Liver (tissue), 9 donors: ENCODE data around the gene ABCC11. TPM values are rescaled to one million over a fixed set of nuclear protein-coding genes. Genes with fewer than 3 reads are reported as not detected.
A peak's percentile ranks its signal among the peaks of the same experiment; 100 is the strongest.

ENCODE experiments used
- DNase-seq: peaks from one replicate; pipeline ENCODE4 v3.0.0-alpha.2; 2017; ENCODE audit warnings: low spot score
- H3K27ac ChIP-seq, 2 donors: one replicate each; pipeline ENCODE4 v1.7.0; 2013; ENCODE audit warnings: inconsistent platforms in 2 of 2, low read length in 2 of 2, control low read depth in 1 of 2, low read depth in 1 of 2, mild to moderate bottlenecking in 1 of 2
- H3K27me3 ChIP-seq, 4 donors: one replicate each; pipeline versions ENCODE4 v1.6.1 to v1.7.0; 2013; ENCODE audit warnings: low read length in 3 of 4, inconsistent platforms in 1 of 4, mild to moderate bottlenecking in 1 of 4, moderate library complexity in 1 of 4; ENCODE audit not compliant: control insufficient read depth in 4 of 4, insufficient read depth in 4 of 4
- H3K36me3 ChIP-seq, 4 donors: one replicate each; pipeline versions ENCODE4 v1.6.1 to v1.7.0; 2013; ENCODE audit warnings: low read length in 3 of 4, mild to moderate bottlenecking in 3 of 4, low read depth in 1 of 4, moderate library complexity in 1 of 4; ENCODE audit not compliant: control insufficient read depth in 4 of 4, insufficient read depth in 3 of 4
- H3K4me1 ChIP-seq, 4 donors: one replicate each; pipeline versions ENCODE4 v1.6.1 to v1.7.0; 2013; ENCODE audit warnings: low read length in 3 of 4, mild to moderate bottlenecking in 3 of 4, moderate library complexity in 1 of 4; ENCODE audit not compliant: control insufficient read depth in 4 of 4, insufficient read depth in 4 of 4
- H3K4me3 ChIP-seq, 3 donors: one replicate each; pipeline versions ENCODE4 v1.6.1 to v1.7.0; 2013; ENCODE audit warnings: low read length in 3 of 3, control low read depth in 1 of 3, low read depth in 1 of 3, mild to moderate bottlenecking in 1 of 3
- H3K9ac ChIP-seq, 2 donors: one replicate each; pipeline ENCODE4 v1.7.0; 2013; ENCODE audit warnings: low read length in 2 of 2, mild to moderate bottlenecking in 2 of 2, moderate library complexity in 2 of 2, control low read depth in 1 of 2, low read depth in 1 of 2
- H3K9me3 ChIP-seq, 4 donors: one replicate each; pipeline versions ENCODE4 v1.6.1 to v1.7.0; 2013; ENCODE audit warnings: low read length in 3 of 4; ENCODE audit not compliant: control insufficient read depth in 4 of 4
- ATF3 ChIP-seq: IDR thresholded peaks from 2 replicates; pipeline ENCODE4 v1.6.1; 2016; ENCODE audit warnings: antibody characterized with exemption
- EGR1 ChIP-seq, 2 donors: IDR thresholded peaks; 2 replicates each; pipeline ENCODE4 v1.6.1; 2016 to 2018; ENCODE audit warnings: antibody characterized with exemption in 2 of 2, low read depth in 2 of 2
- FOXA2 ChIP-seq: IDR thresholded peaks from 2 replicates; pipeline ENCODE4 v1.6.1; 2016; ENCODE audit warnings: antibody characterized with exemption
- HNF4A ChIP-seq, 2 donors: conservative IDR thresholded peaks; 2 replicates each; pipeline ENCODE4 v1.6.1; 2016; ENCODE audit warnings: antibody characterized with exemption in 2 of 2, mild to moderate bottlenecking in 2 of 2
- HNF4G ChIP-seq: IDR thresholded peaks from 2 replicates; pipeline ENCODE4 v1.6.1; 2016; ENCODE audit warnings: antibody characterized with exemption
- JUND ChIP-seq, 2 donors: IDR thresholded peaks; 2 replicates each; pipeline ENCODE4 v1.6.1; 2016; ENCODE audit warnings: antibody characterized with exemption in 2 of 2
- MAX ChIP-seq: IDR thresholded peaks from 2 replicates; pipeline ENCODE4 v1.6.1; 2016; ENCODE audit warnings: antibody characterized with exemption
- NR2F2 ChIP-seq: IDR thresholded peaks from 2 replicates; pipeline ENCODE4 v1.6.1; 2016; ENCODE audit warnings: antibody characterized with exemption
- RXRA ChIP-seq, 2 donors: IDR thresholded peaks; 2 replicates each; pipeline ENCODE4 v1.6.1; 2017 to 2018; ENCODE audit warnings: antibody characterized with exemption in 2 of 2, mild to moderate bottlenecking in 1 of 2
- SP1 ChIP-seq: IDR thresholded peaks from 2 replicates; pipeline ENCODE4 v1.6.1; 2018; ENCODE audit warnings: antibody characterized with exemption, mild to moderate bottlenecking
- TAF1 ChIP-seq: conservative IDR thresholded peaks from 2 replicates; pipeline ENCODE4 v1.6.1; 2016; ENCODE audit warnings: antibody characterized with exemption, mild to moderate bottlenecking
- YY1 ChIP-seq: IDR thresholded peaks from 2 replicates; pipeline ENCODE4 v1.6.1; 2016; ENCODE audit warnings: antibody characterized with exemption, mild to moderate bottlenecking
- ZBTB33 ChIP-seq: IDR thresholded peaks from 2 replicates; pipeline ENCODE4 v1.6.1; 2016; ENCODE audit warnings: antibody characterized with exemption
- WGBS: extraction: QIAGEN DNeasy Blood & Tissue Kit; methylation state at CpG from one replicate; pipeline ENCODE4 v1.1.7; 2013; 5-methylcytosine and 5-hydroxymethylcytosine counted together
- polyA plus RNA-seq, 2 donors: library from polyadenylated mRNA; stranded (reverse) in 1 of 2; unstranded in 1 of 2; fragments of 200-250 nt in 1 of 2; fragments of >200 nt in 1 of 2; fragmentation: Nextera tagmentation in 1 of 2; extraction: Ambion mirVana in 1 of 2; gene quantifications; one replicate each; pipeline versions ENCODE4 v1.2.1 to v1.2.3, GENCODE V29; 2013 to 2015
- total RNA-seq, 2 donors: library from RNA; depleted of rRNA; stranded (reverse); fragments of >200 nt; gene quantifications; one replicate each; pipeline ENCODE4 v1.2.3, GENCODE V29; 2014
- TF ChIP-seq, protein P1 (sequence below): fragments of 150-350 bp; IDR thresholded peaks from 2 replicates; pipeline ENCODE4 v1.5.1; 2017; ENCODE audit warnings: improper control_type of control experiment, low read depth, low read length; ENCODE audit not compliant: missing input control
- donor health status: healthy.
- donor health status: healthy.
- donor health status: healthy.
- donor health status: healthy.
- donor health status: healthy.

The ABCC11 gene
- total and polyA plus RNA-seq, 4 donors = 1.4 to 22.3 (median 2.7) TPM

DNA sequence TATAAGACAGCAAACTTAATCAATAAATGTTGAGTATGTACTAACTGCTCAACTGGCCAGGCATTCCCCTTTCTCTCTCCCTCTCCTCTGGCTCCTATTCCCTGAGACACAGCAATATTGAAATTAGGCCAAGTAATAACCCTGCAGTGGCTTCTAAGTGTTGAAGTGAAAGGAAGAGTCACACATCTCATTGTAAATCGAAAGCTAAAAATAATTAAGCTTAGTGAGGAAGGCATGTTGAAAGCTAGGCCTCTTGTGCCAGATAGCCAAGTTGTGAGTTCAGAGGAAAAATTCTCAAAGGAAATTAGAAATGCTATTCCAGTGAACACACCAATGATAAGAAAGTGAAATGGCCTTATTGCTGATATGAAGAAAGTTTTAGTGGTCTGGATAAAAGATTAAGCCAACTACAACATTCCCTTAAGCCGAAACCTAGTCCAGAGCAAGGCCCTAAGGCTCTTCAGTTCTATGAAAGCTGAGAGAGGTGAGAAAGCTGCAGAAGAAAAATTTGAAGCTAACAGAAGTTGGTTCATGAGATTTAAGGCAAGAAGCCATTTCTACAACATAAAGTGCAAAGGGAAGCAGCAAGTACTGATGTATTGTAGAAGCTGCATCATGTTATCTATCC is 35.4 kb upstream of the ABCC11 start:
- H3K27ac ChIP-seq = no peak overlapping the region
- peaks cover 0 to 5% (median 2%) of the 10 kb centered on the region in 4 donors for H3K4me1 ChIP-seq
- no peak overlapping the region for H3K9ac ChIP-seq
- no peaks in the 10 kb centered on the region for H3K27me3 ChIP-seq
- no peak overlapping the region for H3K4me3 ChIP-seq
- H3K36me3 ChIP-seq = peaks cover 4 to 43% (median 19%) of the 10 kb centered on the region in 4 donors
- DNase-seq = no peak
- H3K9me3 ChIP-seq = peaks cover 0 to 4% (median 0%) of the 10 kb centered on the region in 4 donors
- 85% methylated on average over 2 of the region's 2 CpGs for WGBS
- no peak for TF ChIP-seq YY1
- no peak for TF ChIP-seq ZBTB33
- TF ChIP-seq EGR1 (IDR thresholded peaks at IDR 0.05; ENCODE audit: low read depth in 2 of 2) = no peak
- no peak for TF ChIP-seq FOXA2
- TF ChIP-seq RXRA (IDR thresholded peaks at IDR 0.05) = no peak
- TF ChIP-seq NR2F2 = peak; percentile 23
- no peak for TF ChIP-seq ATF3
- TF ChIP-seq SP1 = peak; percentile 7
- no peak for TF ChIP-seq TAF1
- no peak for TF ChIP-seq HNF4A (conservative IDR thresholded peaks at IDR 0.05)

DNA sequence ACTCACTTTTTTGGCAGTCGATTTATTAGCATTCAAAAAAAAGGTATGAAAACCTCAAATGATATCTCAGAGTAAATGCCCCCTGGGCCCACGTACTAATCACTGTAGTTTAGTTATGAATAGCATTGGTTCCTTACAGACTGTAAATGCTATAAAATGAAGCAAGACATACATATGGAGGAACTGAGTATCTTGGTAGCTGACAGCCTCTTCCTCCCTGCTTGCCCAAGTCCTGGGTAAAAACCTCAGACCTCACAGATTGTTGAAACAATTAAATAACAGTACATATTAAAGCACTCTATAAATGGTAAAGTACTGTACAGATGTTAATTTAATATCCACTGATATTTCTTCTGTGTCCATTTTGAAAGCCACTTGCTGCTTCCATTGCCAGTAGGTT is 33.2 kb upstream of the ABCC11 start:
- DNase-seq = no peak
- Histone ChIP-seq H3K9me3 (no peaks in the 10 kb centered on the region), H3K27ac (no peak overlapping the region), H3K27me3 (no peaks in the 10 kb centered on the region), H3K36me3 (peaks cover 0 to 32% (median 12%) of the 10 kb centered on the region in 4 donors), H3K4me1 (peaks cover 0 to 5% (median 2%) of the 10 kb centered on the region in 4 donors), H3K4me3 (no peak overlapping the region), H3K9ac (no peak overlapping the region)
- WGBS = 95% methylated on average over 2 of the region's 2 CpGs
- no peak for TF ChIP-seq ATF3
- peak in 1 of 2 donors; percentile 10 for TF ChIP-seq JUND (IDR thresholded peaks at IDR 0.05)
- no peak for TF ChIP-seq MAX
- no peak for TF ChIP-seq EGR1 (IDR thresholded peaks at IDR 0.05; ENCODE audit: low read depth in 2 of 2)
- no peak for TF ChIP-seq ZBTB33
- TF ChIP-seq HNF4G = no peak

- Histone ChIP-seq H3K36me3 (peaks cover 0 to 30% (median 16%) of the 10 kb centered on the region in 4 donors), H3K4me1 (peaks cover 0 to 8% (median 2%) of the 10 kb centered on the region in 4 donors), H3K4me3 (no peak overlapping the region), H3K9ac (no peak overlapping the region), H3K27me3 (no peaks in the 10 kb centered on the region), H3K9me3 (no peaks in the 10 kb centered on the region), H3K27ac (no peak overlapping the region)
- TF ChIP-seq, protein P1, sequence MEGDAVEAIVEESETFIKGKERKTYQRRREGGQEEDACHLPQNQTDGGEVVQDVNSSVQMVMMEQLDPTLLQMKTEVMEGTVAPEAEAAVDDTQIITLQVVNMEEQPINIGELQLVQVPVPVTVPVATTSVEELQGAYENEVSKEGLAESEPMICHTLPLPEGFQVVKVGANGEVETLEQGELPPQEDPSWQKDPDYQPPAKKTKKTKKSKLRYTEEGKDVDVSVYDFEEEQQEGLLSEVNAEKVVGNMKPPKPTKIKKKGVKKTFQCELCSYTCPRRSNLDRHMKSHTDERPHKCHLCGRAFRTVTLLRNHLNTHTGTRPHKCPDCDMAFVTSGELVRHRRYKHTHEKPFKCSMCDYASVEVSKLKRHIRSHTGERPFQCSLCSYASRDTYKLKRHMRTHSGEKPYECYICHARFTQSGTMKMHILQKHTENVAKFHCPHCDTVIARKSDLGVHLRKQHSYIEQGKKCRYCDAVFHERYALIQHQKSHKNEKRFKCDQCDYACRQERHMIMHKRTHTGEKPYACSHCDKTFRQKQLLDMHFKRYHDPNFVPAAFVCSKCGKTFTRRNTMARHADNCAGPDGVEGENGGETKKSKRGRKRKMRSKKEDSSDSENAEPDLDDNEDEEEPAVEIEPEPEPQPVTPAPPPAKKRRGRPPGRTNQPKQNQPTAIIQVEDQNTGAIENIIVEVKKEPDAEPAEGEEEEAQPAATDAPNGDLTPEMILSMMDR = no peak
- no peak for DNase-seq
- WGBS = 84% methylated on average over 2 of the region's 2 CpGs
Observed at GRCh38 chr16:48279199-48279598, 31.9 kb upstream of the ABCC11 start.
